ENCODE data around the gene DCTN1.

The DCTN1 gene

GRCh38 chr2:74364533-74365505, 15.3 kb downstream of the DCTN1 start:
- POLR2A ChIA-PET: interaction anchor here (1.6 kb wide), 1 partner anchor 27 kb away, joined by 5 read pairs; no protein-coding TSS in a partner anchor
- TF ChIP-seq SUZ12 (IDR thresholded peaks at IDR 0.05) (no peak), BHLHE40 (IDR thresholded peaks at IDR 0.05; ENCODE audit: borderline replicate concordance) (no peak), NFRKB (IDR thresholded peaks at IDR 0.05) (no peak)
- CTCF ChIA-PET: no interaction called here

GRCh38 chr2:74361327-74361726, 18.8 kb downstream of the DCTN1 start:
- CTCF ChIA-PET: interaction anchor here (1.7 kb wide), 1 partner anchor 27 kb away, joined by 7 read pairs; no protein-coding TSS in a partner anchor
- TF ChIP-seq L3MBTL2 (conservative IDR thresholded peaks at IDR 0.05) (no peak), ZNF384 (IDR thresholded peaks at IDR 0.05) (no peak), FOXK2 (IDR thresholded peaks at IDR 0.05) (no peak), BHLHE40 (IDR thresholded peaks at IDR 0.05; ENCODE audit: borderline replicate concordance) (no peak), NFRKB (IDR thresholded peaks at IDR 0.05) (no peak), FOXA1 (IDR thresholded peaks at IDR 0.05) (no peak), SP1 (IDR thresholded peaks at IDR 0.05) (no peak), CTBP1 (IDR thresholded peaks at IDR 0.05; ENCODE audit: borderline replicate concordance) (no peak), LEF1 (IDR thresholded peaks at IDR 0.05; ENCODE audit: borderline replicate concordance) (no peak), TARDBP (IDR thresholded peaks at IDR 0.05) (no peak), ARNT (IDR thresholded peaks at IDR 0.05) (no peak), FOXM1 (IDR thresholded peaks at IDR 0.05; ENCODE audit: borderline replicate concordance) (no peak)
- POLR2A ChIA-PET: no interaction called here
- no peak for DNase-seq (ENCODE audit: extremely low spot score)

More at GRCh38 chr2:74364533-74365505, 15.3 kb downstream of the DCTN1 start:
- no peak for DNase-seq (ENCODE audit: extremely low spot score)

GRCh38 chr2:74357627-74358026, 22.5 kb downstream of the DCTN1 start:
- POLR2A ChIA-PET: no interaction called here
- no peak for DNase-seq (ENCODE audit: extremely low spot score)
- TF ChIP-seq NFRKB (IDR thresholded peaks at IDR 0.05): no peak
- no peak for TF ChIP-seq PKNOX1 (IDR thresholded peaks at IDR 0.05)
- TF ChIP-seq ZNF384 (IDR thresholded peaks at IDR 0.05): no peak
- TF ChIP-seq FOXM1 (IDR thresholded peaks at IDR 0.05; ENCODE audit: borderline replicate concordance): no peak
- TF ChIP-seq LEF1 (IDR thresholded peaks at IDR 0.05; ENCODE audit: borderline replicate concordance): no peak
- no peak for TF ChIP-seq BHLHE40 (IDR thresholded peaks at IDR 0.05; ENCODE audit: borderline replicate concordance)
- TF ChIP-seq TARDBP (IDR thresholded peaks at IDR 0.05): no peak
- TF ChIP-seq L3MBTL2 (conservative IDR thresholded peaks at IDR 0.05): no peak
- TF ChIP-seq FOXA1 (IDR thresholded peaks at IDR 0.05): no peak
- no peak for TF ChIP-seq FOXK2 (IDR thresholded peaks at IDR 0.05)
- TF ChIP-seq CTBP1 (IDR thresholded peaks at IDR 0.05; ENCODE audit: borderline replicate concordance): no peak
- no peak for TF ChIP-seq SP1 (IDR thresholded peaks at IDR 0.05)
- TF ChIP-seq ARNT (IDR thresholded peaks at IDR 0.05): no peak
- no peak for TF ChIP-seq HDGF (IDR thresholded peaks at IDR 0.05; ENCODE audit: borderline replicate concordance)
- CTCF ChIA-PET: no interaction called here

- CTCF ChIA-PET: interaction anchor here (1.3 kb wide), 1 partner anchor 15 kb away, joined by 7 read pairs; no protein-coding TSS in a partner anchor
- TF ChIP-seq FOXA1 (IDR thresholded peaks at IDR 0.05) (no peak), LEF1 (IDR thresholded peaks at IDR 0.05; ENCODE audit: borderline replicate concordance) (no peak), SP1 (IDR thresholded peaks at IDR 0.05) (no peak), NFRKB (IDR thresholded peaks at IDR 0.05) (no peak)
- POLR2A ChIA-PET: no interaction called here
- no peak for DNase-seq (ENCODE audit: extremely low spot score)
Measured at GRCh38 chr2:74349889-74350288, 30.2 kb downstream of the DCTN1 start.

DNA sequence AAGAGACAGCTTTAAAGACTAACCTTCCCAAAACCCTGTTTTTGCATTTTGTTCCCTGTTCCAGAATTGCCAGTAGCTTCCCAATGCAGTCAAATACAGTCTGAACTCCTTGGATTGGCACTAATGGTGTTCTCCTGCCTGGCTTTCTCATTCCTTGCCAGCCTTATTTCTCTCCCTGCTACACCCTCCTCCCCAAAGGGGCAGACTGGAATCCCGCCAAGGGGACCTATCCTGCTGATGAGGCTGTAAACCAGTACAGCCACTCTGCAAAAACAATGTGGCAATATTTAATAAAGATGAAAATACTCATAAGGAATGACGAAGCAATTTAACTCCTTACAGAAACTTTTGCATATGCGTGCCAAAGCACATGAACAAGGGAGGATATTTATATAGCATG, 32.4 kb downstream of the DCTN1 start:
- ChIA-PET CTCF (no interaction called here), POLR2A (no interaction called here)
- TF ChIP-seq FOXK2 (IDR thresholded peaks at IDR 0.05) (no peak), ZNF384 (IDR thresholded peaks at IDR 0.05) (no peak)
- no peak for DNase-seq (ENCODE audit: extremely low spot score)

DNA sequence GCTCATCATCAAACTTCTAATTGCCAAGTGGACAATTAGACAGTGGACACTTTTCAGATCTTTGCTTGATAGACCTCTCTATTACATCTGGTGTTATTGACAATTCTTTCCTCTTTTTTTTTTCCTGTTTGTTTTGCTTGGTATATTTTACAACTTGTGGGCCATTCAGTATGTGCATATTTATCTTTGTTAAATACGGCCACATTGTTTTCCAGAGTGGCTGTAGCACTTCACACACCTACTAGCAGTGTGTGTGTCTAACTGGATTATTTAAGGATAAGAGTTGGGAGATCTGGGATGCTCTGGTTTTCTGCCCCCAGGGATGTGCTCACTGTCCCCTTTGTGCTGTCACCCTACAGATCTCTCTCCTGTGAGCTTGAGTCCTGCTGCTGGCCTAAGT, 32.8 kb downstream of the DCTN1 start:
- no peak for TF ChIP-seq L3MBTL2 (conservative IDR thresholded peaks at IDR 0.05)
- no peak for TF ChIP-seq FOXM1 (IDR thresholded peaks at IDR 0.05; ENCODE audit: borderline replicate concordance)
- ChIA-PET CTCF (interaction anchor here (4.3 kb wide), 1 partner anchor 12 kb away, joined by 16 read pairs; no protein-coding TSS in a partner anchor), POLR2A (no interaction called here)
- no peak for DNase-seq (ENCODE audit: extremely low spot score)

GRCh38 chr2:74345272-74345943, 34.7 kb downstream of the DCTN1 start:
- TF ChIP-seq SP1 (IDR thresholded peaks at IDR 0.05) (no peak), FOXA1 (IDR thresholded peaks at IDR 0.05) (no peak), LEF1 (IDR thresholded peaks at IDR 0.05; ENCODE audit: borderline replicate concordance) (no peak), FOXM1 (IDR thresholded peaks at IDR 0.05; ENCODE audit: borderline replicate concordance) (no peak), ARNT (IDR thresholded peaks at IDR 0.05) (no peak), TARDBP (IDR thresholded peaks at IDR 0.05) (no peak), CTBP1 (IDR thresholded peaks at IDR 0.05; ENCODE audit: borderline replicate concordance) (no peak)
- no peak for DNase-seq (ENCODE audit: extremely low spot score)
- POLR2A ChIA-PET: no interaction called here
- CTCF ChIA-PET: interaction anchor here (4.3 kb wide), 1 partner anchor 11 kb away, joined by 16 read pairs; no protein-coding TSS in a partner anchor
